PC-9 (cell line): Measurements from ENCODE around the gene AUTS2. TPM values are rescaled to one million over a fixed set of nuclear protein-coding genes. Genes with fewer than 3 reads are reported as not detected.

Source experiments
- BruUV-seq: library from RNA; stranded (reverse); fragments of 400-500 nt; replicated peaks from 2 replicates; lab custom pipeline; 2021; lab: Mats Ljungman, UMichigan
- CTCF ChIA-PET: fragments of 300-600 bp; sonication (Branson Sonifier 250); formaldehyde crosslinking; loops from one replicate; lab custom pipeline; 2022; ENCODE audit warnings: antibody characterized with exemption; lab: Charles Lee
- POLR2A ChIA-PET: fragments of 300-600 bp; sonication (Branson Sonifier 250); formaldehyde crosslinking; loops from one replicate; lab custom pipeline; 2022; ENCODE audit warnings: antibody characterized with exemption; ENCODE audit not compliant: unreplicated experiment; lab: Charles Lee
- DNase-seq, 2 experiments: peaks; one replicate each; pipeline versions ENCODE4 v3.0.0 to v3.0.0-alpha.2; 2015 to 2022; ENCODE audit warnings: mixed read lengths in 1 of 2
- H2AFZ ChIP-seq: fragments of 200-600 bp; sonication (generic); 2 replicates; pipeline ENCODE4 v1.8.1; 2017; ENCODE audit warnings: antibody characterized with exemption
- H3F3A ChIP-seq: fragments of 200-600 bp; sonication (generic); 2 replicates; pipeline ENCODE4 v1.8.1; 2017; ENCODE audit warnings: antibody characterized with exemption, mild to moderate bottlenecking, low read depth; ENCODE audit not compliant: insufficient read depth
- H3K27ac ChIP-seq: fragments of 200-600 bp; sonication (generic); 2 replicates; pipeline ENCODE4 v1.6.1; 2016; ENCODE audit warnings: mixed run types
- H3K27me3 ChIP-seq: fragments of 200-600 bp; sonication (generic); 2 replicates; pipeline ENCODE4 v1.6.1; 2016; ENCODE audit warnings: low read depth, mixed run types; ENCODE audit not compliant: insufficient read depth
- H3K36me3 ChIP-seq: fragments of 200-600 bp; sonication (generic); 2 replicates; pipeline ENCODE4 v1.6.1; 2016; ENCODE audit warnings: low read depth, mixed run types
- H3K4me1 ChIP-seq: fragments of 200-600 bp; sonication (generic); replicated peaks from 2 replicates; pipeline ENCODE4 v1.6.1; 2016; ENCODE audit warnings: mixed run types; ENCODE audit not compliant: insufficient read depth
- H3K4me2 ChIP-seq: fragments of 200-600 bp; sonication (generic); 2 replicates; pipeline ENCODE4 v1.6.1; 2017; ENCODE audit warnings: mixed run types
- H3K4me3 ChIP-seq: fragments of 200-600 bp; sonication (generic); 2 replicates; pipeline ENCODE4 v1.6.1; 2016; ENCODE audit warnings: mixed run types
- H3K79me2 ChIP-seq: fragments of 200-600 bp; sonication (generic); 2 replicates; pipeline ENCODE4 v1.6.1; 2017; ENCODE audit warnings: low read depth, mixed run types
- H3K9me2 ChIP-seq: fragments of 200-600 bp; sonication (generic); 2 replicates; pipeline ENCODE4 v1.8.1; 2017; ENCODE audit warnings: mild to moderate bottlenecking; ENCODE audit not compliant: insufficient read depth
- H3K9me3 ChIP-seq: fragments of 200-600 bp; sonication (generic); 2 replicates; pipeline ENCODE4 v1.8.1; 2016; ENCODE audit warnings: low read depth; ENCODE audit not compliant: insufficient read depth
- H4K20me1 ChIP-seq: fragments of 200-600 bp; sonication (generic); 2 replicates; pipeline ENCODE4 v1.8.1; 2017; ENCODE audit not compliant: insufficient read depth
- EZH2 ChIP-seq: fragments of 200-600 bp; sonication (generic); IDR thresholded peaks from 2 replicates; pipeline ENCODE4 v1.8.0; 2017; ENCODE audit warnings: antibody characterized with exemption, low read depth
- intact Hi-C: fragments of 100-400 bp; cut with micrococcal nuclease; formaldehyde crosslinking; loops from one replicate; pipeline ENCODE4 v1.10.0; 2022; ENCODE audit not compliant: unreplicated experiment
- total RNA-seq: library from RNA; stranded (reverse); gene quantifications from 2 replicates; pipeline ENCODE4 v1.2.3, GENCODE V29; 2021
- TF ChIP-seq, protein P1 (sequence below): fragments of 200-600 bp; sonication (generic); conservative IDR thresholded peaks from 2 replicates; pipeline ENCODE4 v1.6.1; 2017; ENCODE audit warnings: mixed run types, antibody characterized with exemption, mild to moderate bottlenecking, moderate library complexity

AUTS2 gene
- total RNA-seq, 1 experiment from 2014 or later = not detected

DNA sequence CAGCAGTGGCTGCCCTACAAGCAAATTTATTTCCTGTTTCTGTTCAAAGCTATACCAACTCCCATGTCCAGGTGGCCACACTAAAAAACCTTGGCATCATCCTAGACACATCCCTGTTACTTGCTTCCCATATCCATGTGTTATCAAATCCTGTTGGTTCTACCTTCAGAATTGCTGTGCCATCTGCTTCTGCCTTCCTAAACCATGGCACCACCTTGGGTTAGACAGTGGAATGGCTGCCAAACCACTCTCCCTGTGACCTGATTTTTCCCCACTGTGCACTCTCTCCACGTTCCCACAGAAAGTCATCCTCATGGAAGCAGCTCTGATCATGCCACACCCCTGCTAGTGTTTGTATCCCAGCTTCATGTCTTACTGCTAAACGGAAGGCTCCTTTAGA is 836.1 kb downstream of the AUTS2 start:
- no peak overlapping the region for H3K27ac ChIP-seq
- no peak for DNase-seq
- H3K4me2 ChIP-seq = no peak overlapping the region
- no peaks in the 10 kb centered on the region for H3K9me2 ChIP-seq
- H3K27me3 ChIP-seq = peaks cover 51% of the 10 kb centered on the region
- no peaks in the 10 kb centered on the region for H3K9me3 ChIP-seq
- no peaks in the 10 kb centered on the region for H3K79me2 ChIP-seq
- no TSS peak for BruUV-seq
- TF ChIP-seq, protein P1, sequence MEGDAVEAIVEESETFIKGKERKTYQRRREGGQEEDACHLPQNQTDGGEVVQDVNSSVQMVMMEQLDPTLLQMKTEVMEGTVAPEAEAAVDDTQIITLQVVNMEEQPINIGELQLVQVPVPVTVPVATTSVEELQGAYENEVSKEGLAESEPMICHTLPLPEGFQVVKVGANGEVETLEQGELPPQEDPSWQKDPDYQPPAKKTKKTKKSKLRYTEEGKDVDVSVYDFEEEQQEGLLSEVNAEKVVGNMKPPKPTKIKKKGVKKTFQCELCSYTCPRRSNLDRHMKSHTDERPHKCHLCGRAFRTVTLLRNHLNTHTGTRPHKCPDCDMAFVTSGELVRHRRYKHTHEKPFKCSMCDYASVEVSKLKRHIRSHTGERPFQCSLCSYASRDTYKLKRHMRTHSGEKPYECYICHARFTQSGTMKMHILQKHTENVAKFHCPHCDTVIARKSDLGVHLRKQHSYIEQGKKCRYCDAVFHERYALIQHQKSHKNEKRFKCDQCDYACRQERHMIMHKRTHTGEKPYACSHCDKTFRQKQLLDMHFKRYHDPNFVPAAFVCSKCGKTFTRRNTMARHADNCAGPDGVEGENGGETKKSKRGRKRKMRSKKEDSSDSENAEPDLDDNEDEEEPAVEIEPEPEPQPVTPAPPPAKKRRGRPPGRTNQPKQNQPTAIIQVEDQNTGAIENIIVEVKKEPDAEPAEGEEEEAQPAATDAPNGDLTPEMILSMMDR = no peak
- no peak for TF ChIP-seq EZH2
- intact Hi-C loops = no loop called here
- no peak overlapping the region for H2AFZ ChIP-seq
- no peaks in the 10 kb centered on the region for H3K36me3 ChIP-seq
- CTCF ChIA-PET = no interaction called here
- no peaks in the 10 kb centered on the region for H3K4me1 ChIP-seq
- no peak overlapping the region for H3K4me3 ChIP-seq
- no peaks in the 10 kb centered on the region for H3F3A ChIP-seq
- POLR2A ChIA-PET = no interaction called here
- no peaks in the 10 kb centered on the region for H4K20me1 ChIP-seq

DNA sequence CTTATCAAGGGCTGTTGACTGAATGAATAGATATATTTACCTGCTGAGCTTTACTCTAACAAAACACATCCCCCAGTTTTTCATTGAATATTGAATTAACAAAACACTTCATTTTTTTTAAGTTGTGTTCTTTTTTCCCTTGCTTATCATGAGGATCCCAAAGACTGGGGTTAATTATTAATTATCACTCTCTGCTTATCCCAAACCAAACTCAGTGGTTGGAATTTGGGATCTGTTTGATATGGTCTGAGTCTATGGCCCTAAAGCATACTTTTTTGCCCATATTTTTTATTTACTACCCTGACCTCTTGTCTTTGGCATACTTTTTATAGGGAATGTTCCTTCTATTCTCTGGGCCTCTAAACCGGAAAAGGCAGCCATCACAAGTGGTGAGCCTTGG is 836.5 kb downstream of the AUTS2 start:
- POLR2A ChIA-PET = no interaction called here
- no peak overlapping the region for H3K4me2 ChIP-seq
- no peaks in the 10 kb centered on the region for H3K36me3 ChIP-seq
- CTCF ChIA-PET = no interaction called here
- no peaks in the 10 kb centered on the region for H3K9me2 ChIP-seq
- no peaks in the 10 kb centered on the region for H4K20me1 ChIP-seq
- no peaks in the 10 kb centered on the region for H3K9me3 ChIP-seq
- intact Hi-C loops = no loop called here
- no peak for TF ChIP-seq EZH2
- TF ChIP-seq, protein P1 = no peak
- no peak overlapping the region for H2AFZ ChIP-seq
- H3K27ac ChIP-seq = no peak overlapping the region
- BruUV-seq = no TSS peak
- H3F3A ChIP-seq = no peaks in the 10 kb centered on the region
- no peaks in the 10 kb centered on the region for H3K4me1 ChIP-seq
- no peaks in the 10 kb centered on the region for H3K79me2 ChIP-seq
- no peak overlapping the region for H3K4me3 ChIP-seq
- DNase-seq = no peak
- peaks cover 51% of the 10 kb centered on the region for H3K27me3 ChIP-seq

DNA sequence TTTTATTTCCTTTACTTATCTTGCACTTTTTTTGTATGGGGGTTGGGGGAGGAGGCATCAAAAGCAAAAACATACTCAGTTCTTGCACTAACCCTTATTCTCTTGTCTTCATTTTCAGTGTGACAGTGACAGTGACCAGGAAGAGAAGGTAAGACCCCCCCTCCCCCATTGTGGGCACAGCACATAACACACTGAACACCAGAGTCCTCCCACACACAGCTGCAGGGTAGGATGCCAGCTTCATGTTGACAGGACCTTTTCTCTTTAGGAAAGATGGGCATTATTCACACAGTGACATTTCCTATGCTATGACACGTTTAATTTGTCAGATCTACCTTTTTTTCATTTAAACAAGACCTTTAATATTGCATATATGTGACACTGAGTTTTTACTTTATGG is 837.4 kb downstream of the AUTS2 start:
- no peak for DNase-seq
- BruUV-seq = no TSS peak
- Histone ChIP-seq H4K20me1 (no peaks in the 10 kb centered on the region), H3F3A (no peaks in the 10 kb centered on the region), H3K27me3 (peaks cover 45% of the 10 kb centered on the region), H3K4me3 (no peak overlapping the region), H3K4me1 (no peaks in the 10 kb centered on the region), H3K27ac (no peak overlapping the region), H3K9me2 (no peaks in the 10 kb centered on the region), H3K4me2 (no peak overlapping the region), H2AFZ (no peak overlapping the region), H3K36me3 (no peaks in the 10 kb centered on the region), H3K9me3 (no peaks in the 10 kb centered on the region), H3K79me2 (no peaks in the 10 kb centered on the region)
- CTCF ChIA-PET = no interaction called here
- POLR2A ChIA-PET = no interaction called here
- TF ChIP-seq, protein P1 = no peak
- TF ChIP-seq EZH2 = no peak
- intact Hi-C loops = no loop called here
